Small intestine (tissue), 7 donors: ENCODE data around the gene MAP3K6. TPM values are rescaled to one million over a fixed set of nuclear protein-coding genes. Genes with fewer than 3 reads are reported as not detected.

Experiments used
- DNase-seq, 2 donors: peaks; one replicate each; pipeline versions ENCODE4 v3.0.0 to v3.0.0-alpha.2; 2013
- FAIRE-seq: peaks from 2 replicates; lab custom pipeline; 2012; peaks lifted over from hg19 to GRCh38; lab: Jason Lieb, UNC
- H3K27ac ChIP-seq, 3 donors: one replicate each; pipeline ENCODE4 v1.5.1; 2013; ENCODE audit warnings: low read length in 2 of 3, mild to moderate bottlenecking in 2 of 3, control low read depth in 1 of 3, inconsistent platforms in 1 of 3, low read depth in 1 of 3, moderate library complexity in 1 of 3
- H3K27me3 ChIP-seq, 3 donors: one replicate each; pipeline ENCODE4 v1.6.1; 2013; ENCODE audit warnings: low read length in 3 of 3, inconsistent platforms in 1 of 3; ENCODE audit not compliant: control insufficient read depth in 3 of 3, insufficient read depth in 3 of 3
- H3K36me3 ChIP-seq, 3 donors: one replicate each; pipeline ENCODE4 v1.6.1; 2013; ENCODE audit warnings: low read length in 3 of 3, inconsistent platforms in 1 of 3, low read depth in 1 of 3, mild to moderate bottlenecking in 1 of 3, moderate library complexity in 1 of 3; ENCODE audit not compliant: control insufficient read depth in 3 of 3, insufficient read depth in 2 of 3
- H3K4me1 ChIP-seq, 3 donors: one replicate each; pipeline ENCODE4 v1.6.1; 2013; ENCODE audit warnings: low read length in 2 of 3, inconsistent platforms in 1 of 3, low read depth in 1 of 3, mild to moderate bottlenecking in 1 of 3, moderate library complexity in 1 of 3; ENCODE audit not compliant: control insufficient read depth in 3 of 3, insufficient read depth in 2 of 3
- H3K4me3 ChIP-seq, 3 donors: one replicate each; pipeline ENCODE4 v1.5.1; 2013; ENCODE audit warnings: low read length in 3 of 3, control low read depth in 1 of 3, inconsistent platforms in 1 of 3, low read depth in 1 of 3, mild to moderate bottlenecking in 1 of 3, moderate library complexity in 1 of 3
- H3K9me3 ChIP-seq, 2 donors: one replicate each; pipeline ENCODE4 v1.6.1; 2013; ENCODE audit warnings: low read depth in 1 of 2, low read length in 1 of 2; ENCODE audit not compliant: control insufficient read depth in 2 of 2, insufficient read depth in 1 of 2
- WGBS, 3 donors: extraction: QIAGEN DNeasy Blood & Tissue Kit; methylation state at CpG; one replicate each; pipeline ENCODE4 v1.1.7; 2013; 5-methylcytosine and 5-hydroxymethylcytosine counted together
- polyA plus RNA-seq, 4 donors: library from polyadenylated mRNA; stranded (reverse) in 3 of 4; unstranded in 1 of 4; fragments of 200-250 nt in 3 of 4; fragments of 120-200 nt in 1 of 4; gene quantifications; one replicate each; pipeline versions ENCODE4 v1.2.1 to v1.2.3, GENCODE V29; 2013
- donor health status: healthy with polysubstance abuse.
- donor health status: control.
- donor health status: control.
- donor health status: Bipolar disorder and iron deficiency.
- donor health status: healthy.

The MAP3K6 gene
- polyA plus RNA-seq, 4 donors: 1.6 to 19.4 (median 5.2) TPM

- Histone ChIP-seq H3K4me3 (no peak overlapping the region), H3K27me3 (no peaks in the 10 kb centered on the region), H3K36me3 (no peaks in the 10 kb centered on the region), H3K27ac (no peak overlapping the region), H3K4me1 (no peaks in the 10 kb centered on the region), H3K9me3 (no peaks in the 10 kb centered on the region)
- DNase-seq: no peak
- FAIRE-seq: no peak
- WGBS, 3 donors: 76 to 85% (median 80%) methylated on average over 11 of the region's 11 CpGs
Observed at GRCh38 chr1:27372808-27373690, 6.3 kb upstream of the MAP3K6 start.

- Histone ChIP-seq H3K27me3 (no peaks in the 10 kb centered on the region), H3K4me3 (no peak overlapping the region), H3K36me3 (no peaks in the 10 kb centered on the region), H3K27ac (no peak overlapping the region), H3K4me1 (peaks cover 0 to under 1% (median 0%) of the 10 kb centered on the region in 3 donors), H3K9me3 (no peaks in the 10 kb centered on the region)
- WGBS, 3 donors: 61 to 81% (median 65%) methylated on average over 19 of the region's 19 CpGs
- DNase-seq (no peak), FAIRE-seq (no peak)
Observed at GRCh38 chr1:27372022-27372807, 5.5 kb upstream of the MAP3K6 start.

DNA sequence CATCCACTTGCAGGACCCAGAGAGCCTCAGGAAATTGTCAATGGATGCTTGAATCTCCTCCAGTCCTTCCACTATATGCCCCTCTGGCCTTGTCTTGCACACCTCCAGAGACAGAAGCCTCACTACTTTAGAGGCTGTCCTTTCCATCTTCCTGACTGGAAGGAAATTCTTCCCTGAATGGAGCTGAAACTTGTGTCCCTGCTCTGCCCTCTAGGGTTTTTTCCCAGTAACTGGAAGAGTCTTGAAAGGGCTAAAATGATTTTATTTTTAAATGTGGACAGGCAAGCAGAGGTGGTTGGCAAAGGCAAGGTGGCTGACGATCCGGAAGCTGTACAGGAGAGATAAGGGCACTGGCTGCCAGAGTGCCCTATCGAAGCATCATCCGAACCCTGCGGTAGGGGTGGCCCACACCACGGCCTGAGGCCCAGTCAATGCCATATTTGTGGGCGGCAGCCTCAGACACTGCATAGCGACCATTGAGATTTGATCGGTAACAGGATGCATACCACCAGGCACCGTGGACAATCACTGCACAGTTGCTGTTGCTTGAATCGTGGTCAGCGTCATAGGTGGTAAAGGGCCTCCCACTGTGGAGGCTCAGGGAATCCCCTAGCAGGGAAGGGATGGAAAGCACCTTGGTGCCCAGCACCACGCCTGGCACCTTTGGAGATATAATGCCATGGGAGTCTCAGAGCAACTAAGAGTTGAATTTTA is 2.3 kb upstream of the MAP3K6 start:
- H3K36me3 ChIP-seq: no peaks in the 10 kb centered on the region
- DNase-seq: no peak
- no peaks in the 10 kb centered on the region for H3K27me3 ChIP-seq
- no peak overlapping the region for H3K27ac ChIP-seq
- 57 to 68% (median 58%) methylated on average over 13 of the region's 13 CpGs for WGBS, 3 donors
- H3K4me3 ChIP-seq: no peak overlapping the region
- H3K9me3 ChIP-seq: no peaks in the 10 kb centered on the region
- H3K4me1 ChIP-seq: peaks cover 0 to 18% (median 4%) of the 10 kb centered on the region in 3 donors
- FAIRE-seq: no peak

- FAIRE-seq (no peak), DNase-seq (no peak)
- Histone ChIP-seq H3K27me3 (no peaks in the 10 kb centered on the region), H3K4me1 (peaks cover 0 to 18% (median 4%) of the 10 kb centered on the region in 3 donors), H3K9me3 (no peaks in the 10 kb centered on the region), H3K4me3 (peak overlapping the region in 1 of 3 donors; percentile 43), H3K36me3 (peaks cover 0 to 14% (median 0%) of the 10 kb centered on the region in 3 donors), H3K27ac (peak overlapping the region; percentile 22 to 89 (median 59))
- WGBS, 3 donors: 40 to 54% (median 46%) methylated on average over 8 of the region's 8 CpGs
Observed at GRCh38 chr1:27367160-27367650, 444 bp upstream of the MAP3K6 start.

- peak overlapping the region; percentile 53 to 67 (median 55) for H3K4me3 ChIP-seq
- peaks cover 0 to 2% (median 0%) of the 10 kb centered on the region in 3 donors for H3K27me3 ChIP-seq
- no peaks in the 10 kb centered on the region for H3K9me3 ChIP-seq
- peak; percentile 53 to 84 for DNase-seq
- peaks cover 0 to 16% (median 0%) of the 10 kb centered on the region in 3 donors for H3K36me3 ChIP-seq
- WGBS, 3 donors: 0 to 1% (median 0%) methylated on average over 21 to 30 of the region's 30 CpGs
- H3K27ac ChIP-seq: peak overlapping the region in 2 of 3 donors; percentile 89 to 90
- peaks cover 0 to 18% (median 4%) of the 10 kb centered on the region in 3 donors for H3K4me1 ChIP-seq
- FAIRE-seq: no peak
Observed at GRCh38 chr1:27366113-27366410, 699 bp downstream of the MAP3K6 start.

- peaks cover 0 to 8% (median 0%) of the 10 kb centered on the region in 3 donors for H3K27me3 ChIP-seq
- peaks cover 0 to 18% (median 4%) of the 10 kb centered on the region in 3 donors for H3K4me1 ChIP-seq
- H3K36me3 ChIP-seq: peaks cover 0 to 16% (median 0%) of the 10 kb centered on the region in 3 donors
- H3K4me3 ChIP-seq: peak overlapping the region; percentile 53 to 67 (median 55)
- no peaks in the 10 kb centered on the region for H3K9me3 ChIP-seq
- DNase-seq: peak; percentile 82 to 89
- peak overlapping the region in 2 of 3 donors; percentile 89 to 90 for H3K27ac ChIP-seq
- no peak for FAIRE-seq
- 2 to 4% (median 3%) methylated on average over 40 of the region's 40 CpGs for WGBS, 3 donors
Observed at GRCh38 chr1:27365372-27366112, 1.2 kb downstream of the MAP3K6 start.

GRCh38 chr1:27364696-27365371 is 1.9 kb downstream of the MAP3K6 start:
- DNase-seq (no peak), FAIRE-seq (no peak)
- peaks cover 0 to 12% (median 0%) of the 10 kb centered on the region in 3 donors for H3K27me3 ChIP-seq
- H3K36me3 ChIP-seq: peaks cover 0 to 16% (median 0%) of the 10 kb centered on the region in 3 donors
- peak overlapping the region in 2 of 3 donors; percentile 84 to 90 for H3K27ac ChIP-seq
- H3K9me3 ChIP-seq: no peaks in the 10 kb centered on the region
- peak overlapping the region in 1 of 3 donors; percentile 53 for H3K4me3 ChIP-seq
- 75 to 77% (median 75%) methylated on average over 11 of the region's 11 CpGs for WGBS, 3 donors
- peaks cover 0 to 22% (median 4%) of the 10 kb centered on the region in 3 donors for H3K4me1 ChIP-seq
